Islet precursor cell (in vitro differentiated cells): ENCODE data around the gene EPHX1.
"Not testable (repeated sequence)": the region's sequence is repeated elsewhere in the genome, so short reads cannot be mapped to it uniquely, and the experiment has no call there.

Source experiments
- DNase-seq: peaks from one replicate; pipeline ENCODE4 v3.0.0-alpha.2; 2018

The EPHX1 gene

GRCh38 chr1:225777583-225778336, 32.2 kb upstream of the EPHX1 start, which contains the start of gene SRP9:
SRP9 (plus strand) TSS chr1:225777826; CDS start chr1:225777941, 115 bp downstream.
- DNase-seq, result peak; percentile 99

GRCh38 chr1:225778337-225778669, 31.6 kb upstream of the EPHX1 start:
- DNase-seq, result no peak

GRCh38 chr1:225779165-225779564, 30.8 kb upstream of the EPHX1 start:
- DNase-seq, result not testable (repeated sequence)

GRCh38 chr1:225780134-225780533, 29.8 kb upstream of the EPHX1 start:
- DNase-seq, result no peak

- DNase-seq, result no peak
Observed at GRCh38 chr1:225780630-225781029, 29.3 kb upstream of the EPHX1 start.

- DNase-seq, result not testable (repeated sequence)
Observed at GRCh38 chr1:225789142-225789541, 20.8 kb upstream of the EPHX1 start.

- no peak for DNase-seq
Observed at GRCh38 chr1:225794954-225795353, 15.0 kb upstream of the EPHX1 start.

GRCh38 chr1:225796097-225796496, 13.8 kb upstream of the EPHX1 start:
- DNase-seq, result not testable (repeated sequence)

- not testable (repeated sequence) for DNase-seq
Observed at GRCh38 chr1:225801146-225801545, 8.8 kb upstream of the EPHX1 start.

- no peak for DNase-seq
Observed at GRCh38 chr1:225806249-225806648, 3.7 kb upstream of the EPHX1 start.

- DNase-seq, result not testable (repeated sequence)
Observed at GRCh38 chr1:225806736-225807135, 3.2 kb upstream of the EPHX1 start.

- DNase-seq, result no peak
Observed at GRCh38 chr1:225808136-225808535, 1.8 kb upstream of the EPHX1 start.

GRCh38 chr1:225810579-225811538, 935 bp downstream of the EPHX1 start:
- peak; percentile 82 for DNase-seq

GRCh38 chr1:225811622-225812487, 1.9 kb downstream of the EPHX1 start:
- DNase-seq, result no peak

GRCh38 chr1:225812488-225813213, 2.7 kb downstream of the EPHX1 start:
- no peak for DNase-seq

GRCh38 chr1:225813214-225813964, 3.5 kb downstream of the EPHX1 start:
- DNase-seq, result peak; percentile 90

GRCh38 chr1:225814381-225814780, 4.5 kb downstream of the EPHX1 start:
- no peak for DNase-seq

- DNase-seq, result not testable (repeated sequence)
Observed at GRCh38 chr1:225815090-225815489, 5.2 kb downstream of the EPHX1 start.

- no peak for DNase-seq
Observed at GRCh38 chr1:225815526-225816178, 5.7 kb downstream of the EPHX1 start.

GRCh38 chr1:225816643-225817538, 7.0 kb downstream of the EPHX1 start:
- no peak for DNase-seq
